Keratinocyte (primary cell): ENCODE measurements around the gene TMEM38B. TPM values are rescaled to one million over a fixed set of nuclear protein-coding genes. Genes with fewer than 3 reads are reported as not detected.

ENCODE experiments used
- DNase-seq: peaks from one replicate; pipeline ENCODE4 v3.0.0-alpha.2; 2011; ENCODE audit warnings: low read depth, missing footprints, low spot score
- FAIRE-seq: peaks from 2 replicates; lab custom pipeline; 2011; peaks lifted over from hg19 to GRCh38; lab: Jason Lieb, UNC
- H2AFZ ChIP-seq: 2 replicates; pipeline ENCODE4 v1.6.0; 2012; ENCODE audit warnings: low read length, control low read depth, inconsistent platforms; ENCODE audit not compliant: control insufficient read depth
- H3K27ac ChIP-seq: 2 replicates; pipeline ENCODE4 v1.5.1; 2011; ENCODE audit warnings: low read length; ENCODE audit not compliant: control insufficient read depth, insufficient read depth
- H3K27me3 ChIP-seq: 3 replicates; pipeline ENCODE4 v1.6.0; 2011; ENCODE audit warnings: low read length; ENCODE audit not compliant: control insufficient read depth, insufficient read depth; ENCODE audit errors: extremely low read depth
- H3K36me3 ChIP-seq, 2 experiments: 2 replicates in 1 of 2; 3 replicates in 1 of 2; pipeline ENCODE4 v1.5.1; 2011; ENCODE audit warnings: low read length in 2 of 2, mild to moderate bottlenecking in 1 of 2; ENCODE audit not compliant: control insufficient read depth in 2 of 2, insufficient read depth in 2 of 2; ENCODE audit errors: extremely low read depth in 1 of 2
- H3K4me1 ChIP-seq: 3 replicates; pipeline ENCODE4 v1.5.1; 2011; ENCODE audit warnings: low read length; ENCODE audit not compliant: control insufficient read depth, insufficient read depth; ENCODE audit errors: extremely low read depth
- H3K4me2 ChIP-seq: 3 replicates; pipeline ENCODE4 v1.6.0; 2011; ENCODE audit warnings: low read depth, low read length; ENCODE audit not compliant: control insufficient read depth, insufficient read depth; ENCODE audit errors: extremely low read depth
- H3K4me3 ChIP-seq, 3 experiments: fragments of 200-600 bp in 1 of 3; sonication (generic) in 1 of 3; 2 replicates in 2 of 3; 3 replicates in 1 of 3; pipeline ENCODE4 v1.5.1; 2011 to 2016; ENCODE audit warnings: low read length in 3 of 3, mild to moderate bottlenecking in 3 of 3, control low read depth in 2 of 3, inconsistent platforms in 1 of 3, low read depth in 1 of 3, mixed read lengths in 1 of 3, mixed run types in 1 of 3, moderate library complexity in 1 of 3; ENCODE audit not compliant: control insufficient read depth in 2 of 3, insufficient read depth in 2 of 3; ENCODE audit errors: extremely low read depth in 1 of 3
- H3K79me2 ChIP-seq: 2 replicates; pipeline ENCODE4 v1.6.0; 2012; ENCODE audit warnings: low read length; ENCODE audit not compliant: control insufficient read depth, insufficient read depth
- H3K9ac ChIP-seq: 3 replicates; pipeline ENCODE4 v1.6.0; 2011; ENCODE audit warnings: low read length; ENCODE audit not compliant: control insufficient read depth, insufficient read depth; ENCODE audit errors: extremely low read depth
- H3K9me1 ChIP-seq: 3 replicates; pipeline ENCODE4 v1.6.0; 2011; ENCODE audit warnings: low read length; ENCODE audit not compliant: control insufficient read depth, insufficient read depth; ENCODE audit errors: extremely low read depth
- H3K9me3 ChIP-seq: 2 replicates; pipeline ENCODE4 v1.5.1; 2012; ENCODE audit warnings: low read depth, low read length; ENCODE audit not compliant: control insufficient read depth
- H4K20me1 ChIP-seq: 3 replicates; pipeline ENCODE4 v1.6.0; 2011; ENCODE audit warnings: low read length; ENCODE audit not compliant: control insufficient read depth, insufficient read depth; ENCODE audit errors: extremely low read depth
- EZH2 ChIP-seq: IDR thresholded peaks from one replicate; pipeline ENCODE4 v1.6.1; 2012; ENCODE audit warnings: inconsistent platforms, mild to moderate bottlenecking, low read length, moderate library complexity
- dilution Hi-C: fragments of 300-500 bp; cut with MboI; formaldehyde crosslinking; loops from one replicate; pipeline ENCODE4 v1.7.0; 2020; ENCODE audit warnings: low sequenced_read_pairs; ENCODE audit not compliant: extremely low pct_ligation_motif_present
- polyA plus RNA-seq, 5 experiments: library from polyadenylated mRNA; depleted of rRNA in 3 of 5; stranded (reverse) in 3 of 5; stranded (forward) in 1 of 5; unstranded in 1 of 5; fragments of >200 nt; gene quantifications; 1 replicate in 1 of 5; 2 replicates in 3 of 5; 3 replicates in 1 of 5; pipeline versions ENCODE4 v1.2.1 to v1.2.3, GENCODE V29; 2011 to 2012; ENCODE audit warnings: missing spikeins in 2 of 5, low read depth in 1 of 5, low replicate concordance in 1 of 5
- TF ChIP-seq, protein P1 (sequence below), 3 experiments: IDR thresholded peaks in 1 of 3; conservative IDR thresholded peaks in 1 of 3; optimal IDR thresholded peaks in 1 of 3; 2 replicates in 2 of 3; 3 replicates in 1 of 3; pipeline versions ENCODE3 to v1.5.1; 2011; ENCODE audit warnings: low read length in 3 of 3, mild to moderate bottlenecking in 3 of 3, moderate library complexity in 2 of 3, control low read depth in 1 of 3, inconsistent platforms in 1 of 3; ENCODE audit not compliant: insufficient read depth in 2 of 3; ENCODE audit errors: extremely low read depth in 1 of 3

Gene TMEM38B
- polyA plus RNA-seq, 1 donor (not counting 4 experiments of a cell fraction or from before 2014, with no cell fraction given), result 9.8 TPM

DNA sequence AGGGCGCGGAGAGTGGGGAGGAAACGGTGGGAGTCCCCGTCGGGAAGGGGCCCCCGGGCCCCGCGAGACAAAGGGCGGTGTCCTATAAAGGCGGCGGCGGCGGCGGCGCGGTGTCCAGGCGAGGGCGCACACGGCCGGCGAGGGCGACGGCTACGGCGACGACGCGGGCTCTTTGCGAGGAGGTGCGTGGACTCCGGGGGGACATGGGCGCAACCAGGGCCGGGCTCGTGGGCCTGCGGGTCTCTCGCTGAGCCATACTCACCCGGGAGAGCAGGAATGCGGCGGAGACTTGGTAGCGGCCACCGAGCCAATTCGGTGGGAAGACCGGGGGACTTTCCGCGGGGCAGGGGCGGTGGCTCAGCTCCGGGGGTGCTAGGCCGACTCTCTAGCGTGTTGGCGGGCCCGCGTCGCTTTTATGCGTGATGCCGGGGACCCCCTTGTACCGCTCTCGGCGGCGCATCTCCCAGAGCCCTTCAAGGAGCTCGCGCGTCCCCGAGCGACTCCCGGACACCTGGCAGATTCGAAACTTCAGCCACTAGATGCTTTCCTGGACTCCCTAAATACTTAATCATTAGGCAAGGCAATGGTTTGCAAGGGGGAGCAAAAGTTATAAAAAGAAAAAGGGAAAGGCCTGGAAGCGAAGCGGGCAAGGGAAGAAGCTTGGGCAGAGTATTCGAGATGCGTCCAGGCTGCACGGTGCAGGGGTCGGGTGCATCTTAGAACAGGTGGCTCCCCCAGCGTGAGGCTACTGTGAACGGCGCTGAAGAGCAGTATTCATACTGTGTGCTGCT is 38.0 kb upstream of the TMEM38B start:
- TF ChIP-seq, protein P1, sequence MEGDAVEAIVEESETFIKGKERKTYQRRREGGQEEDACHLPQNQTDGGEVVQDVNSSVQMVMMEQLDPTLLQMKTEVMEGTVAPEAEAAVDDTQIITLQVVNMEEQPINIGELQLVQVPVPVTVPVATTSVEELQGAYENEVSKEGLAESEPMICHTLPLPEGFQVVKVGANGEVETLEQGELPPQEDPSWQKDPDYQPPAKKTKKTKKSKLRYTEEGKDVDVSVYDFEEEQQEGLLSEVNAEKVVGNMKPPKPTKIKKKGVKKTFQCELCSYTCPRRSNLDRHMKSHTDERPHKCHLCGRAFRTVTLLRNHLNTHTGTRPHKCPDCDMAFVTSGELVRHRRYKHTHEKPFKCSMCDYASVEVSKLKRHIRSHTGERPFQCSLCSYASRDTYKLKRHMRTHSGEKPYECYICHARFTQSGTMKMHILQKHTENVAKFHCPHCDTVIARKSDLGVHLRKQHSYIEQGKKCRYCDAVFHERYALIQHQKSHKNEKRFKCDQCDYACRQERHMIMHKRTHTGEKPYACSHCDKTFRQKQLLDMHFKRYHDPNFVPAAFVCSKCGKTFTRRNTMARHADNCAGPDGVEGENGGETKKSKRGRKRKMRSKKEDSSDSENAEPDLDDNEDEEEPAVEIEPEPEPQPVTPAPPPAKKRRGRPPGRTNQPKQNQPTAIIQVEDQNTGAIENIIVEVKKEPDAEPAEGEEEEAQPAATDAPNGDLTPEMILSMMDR (optimal IDR thresholded peaks at IDR 0.05 in 1 of 3, IDR thresholded peaks at IDR 0.05 in 1 of 3, conservative IDR thresholded peaks at IDR 0.05 in 1 of 3; ENCODE audit: extremely low read depth in 1 of 3, insufficient read depth in 2 of 3, low read length in 3 of 3), result peak in 2 of 3 experiments; percentile 11 to 52
- TF ChIP-seq EZH2, result peak; percentile 96
- no peaks in the 10 kb centered on the region for H4K20me1 ChIP-seq
- H3K36me3 ChIP-seq, result no peaks in the 10 kb centered on the region
- no peak overlapping the region for H3K27ac ChIP-seq
- peaks cover 26% of the 10 kb centered on the region for H3K27me3 ChIP-seq
- peak overlapping the region; percentile 14 to 50 (median 37) for H3K4me3 ChIP-seq
- peak overlapping the region; percentile 53 for H3K4me2 ChIP-seq
- no peaks in the 10 kb centered on the region for H3K4me1 ChIP-seq
- no peaks in the 10 kb centered on the region for H3K79me2 ChIP-seq
- no peak overlapping the region for H3K9ac ChIP-seq
- DNase-seq (no peak), FAIRE-seq (no peak)
- dilution Hi-C loops, result no loop called here
- H3K9me1 ChIP-seq, result no peaks in the 10 kb centered on the region
- no peaks in the 10 kb centered on the region for H3K9me3 ChIP-seq
- peak overlapping the region; percentile 58 for H2AFZ ChIP-seq

DNA sequence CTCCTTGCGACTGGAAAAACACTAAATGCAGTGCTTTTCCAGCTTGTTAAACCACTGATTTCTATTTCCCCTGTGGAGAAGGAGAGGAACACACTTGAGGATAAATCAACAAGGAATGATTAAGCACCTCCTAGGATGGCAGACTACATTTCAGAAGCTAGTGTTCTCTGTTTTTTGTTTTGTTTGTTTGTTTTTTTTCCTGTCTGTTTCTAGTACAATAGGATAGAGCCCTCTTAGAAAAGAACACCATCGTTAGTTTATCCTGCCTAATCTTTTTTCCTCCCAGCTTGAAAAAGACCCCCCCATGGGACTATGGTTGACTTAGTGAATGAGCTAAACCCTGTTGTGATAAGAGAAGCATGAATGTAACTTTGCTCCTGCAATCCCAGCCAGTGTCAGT is 36.0 kb upstream of the TMEM38B start:
- Histone ChIP-seq H3K4me1 (no peaks in the 10 kb centered on the region), H2AFZ (no peak overlapping the region), H3K36me3 (no peaks in the 10 kb centered on the region), H3K9me3 (no peaks in the 10 kb centered on the region), H3K9ac (no peak overlapping the region), H3K4me3 (no peak overlapping the region), H3K79me2 (no peaks in the 10 kb centered on the region), H3K27ac (no peak overlapping the region), H4K20me1 (no peaks in the 10 kb centered on the region), H3K4me2 (no peak overlapping the region), H3K27me3 (peaks cover 26% of the 10 kb centered on the region), H3K9me1 (no peaks in the 10 kb centered on the region)
- DNase-seq (no peak), FAIRE-seq (no peak)
- TF ChIP-seq EZH2, result no peak
- TF ChIP-seq, protein P1 (optimal IDR thresholded peaks at IDR 0.05 in 1 of 3, IDR thresholded peaks at IDR 0.05 in 1 of 3, conservative IDR thresholded peaks at IDR 0.05 in 1 of 3; ENCODE audit: extremely low read depth in 1 of 3, insufficient read depth in 2 of 3, low read length in 3 of 3), result no peak
- dilution Hi-C loops, result no loop called here
